PC-3 (cell line): ENCODE results near the gene TMEM184B. TPM values are rescaled to one million over a fixed set of nuclear protein-coding genes. Genes with fewer than 3 reads are reported as not detected.

ENCODE experiments used
- ATAC-seq: fragments of 200-7000 bp; cut with Tn5 transposase; 2 replicates; pipeline ENCODE4 v1.9.1; 2020; ENCODE audit warnings: mild to moderate bottlenecking, moderate library complexity
- BruUV-seq: library from RNA; stranded (reverse); fragments of 400-500 nt; replicated peaks from 2 replicates; lab custom pipeline; 2021; lab: Mats Ljungman, UMichigan
- CTCF ChIA-PET: fragments of 300-600 bp; sonication (Branson Sonifier 250); formaldehyde crosslinking; loops from one replicate; lab custom pipeline; 2022; ENCODE audit warnings: antibody characterized with exemption; lab: Charles Lee
- POLR2A ChIA-PET: fragments of 300-600 bp; sonication (Branson Sonifier 250); formaldehyde crosslinking; loops from one replicate; lab custom pipeline; 2022; ENCODE audit warnings: antibody characterized with exemption; ENCODE audit not compliant: unreplicated experiment; lab: Charles Lee
- DNase-seq: peaks from one replicate; pipeline ENCODE4 v3.0.0-alpha.2; 2015
- H2AFZ ChIP-seq: fragments of 300-600 bp; sonication (generic); 2 replicates; pipeline ENCODE4 v1.6.0; 2016; ENCODE audit warnings: antibody characterized with exemption, low read length
- H3F3A ChIP-seq: fragments of 300-600 bp; sonication (generic); one replicate; pipeline ENCODE4 v1.6.0; 2017; ENCODE audit warnings: antibody characterized with exemption, low read length, control low read depth, mild to moderate bottlenecking; ENCODE audit not compliant: unreplicated experiment
- H3K27ac ChIP-seq: fragments of 300-600 bp; sonication (generic); 2 replicates; pipeline ENCODE4 v1.5.1; 2016; ENCODE audit warnings: mild to moderate bottlenecking, low read length
- H3K27me3 ChIP-seq: fragments of 300-600 bp; sonication (generic); 2 replicates; pipeline ENCODE4 v1.6.1; 2016; ENCODE audit warnings: low read length, mixed read lengths
- H3K36me3 ChIP-seq: fragments of 300-600 bp; sonication (generic); 2 replicates; pipeline ENCODE4 v1.6.1; 2016; ENCODE audit warnings: low read depth, mixed run types, low read length, mixed read lengths
- H3K4me1 ChIP-seq: fragments of 300-600 bp; sonication (generic); 2 replicates; pipeline ENCODE4 v1.5.1; 2016; ENCODE audit warnings: low read length; ENCODE audit not compliant: insufficient read depth
- H3K4me2 ChIP-seq: fragments of 300-600 bp; sonication (generic); 2 replicates; pipeline ENCODE4 v1.6.0; 2016; ENCODE audit warnings: low read length
- H3K4me3 ChIP-seq: fragments of 300-600 bp; sonication (generic); 2 replicates; pipeline ENCODE4 v1.5.1; 2016; ENCODE audit warnings: mild to moderate bottlenecking, low read length, mixed read lengths
- H3K79me2 ChIP-seq: fragments of 300-600 bp; sonication (generic); 2 replicates; pipeline ENCODE4 v1.6.1; 2017; ENCODE audit warnings: low read length, mixed read lengths
- H3K9ac ChIP-seq: fragments of 300-600 bp; sonication (generic); 2 replicates; pipeline ENCODE4 v1.6.0; 2016; ENCODE audit warnings: mild to moderate bottlenecking, low read length
- H3K9me2 ChIP-seq: fragments of 300-600 bp; sonication (generic); replicated peaks from 2 replicates; pipeline ENCODE4 v1.6.1; 2016; ENCODE audit warnings: mixed run types, low read length, mixed read lengths
- H3K9me3 ChIP-seq: fragments of 300-600 bp; sonication (generic); 2 replicates; pipeline ENCODE4 v1.6.1; 2016; ENCODE audit warnings: low read length, mixed read lengths
- H4K20me1 ChIP-seq: fragments of 300-600 bp; sonication (generic); 2 replicates; pipeline ENCODE4 v1.6.1; 2016; ENCODE audit warnings: low read length, mixed read lengths
- CTCF ChIP-seq: fragments of 300-600 bp; sonication (generic); conservative IDR thresholded peaks from 2 replicates; pipeline ENCODE4 v1.5.1; 2017; ENCODE audit warnings: antibody characterized with exemption, low read depth, mild to moderate bottlenecking, low read length
- EZH2 ChIP-seq: fragments of 300-600 bp; sonication (generic); IDR thresholded peaks from one replicate; pipeline ENCODE4 v1.6.1; 2017; ENCODE audit warnings: antibody characterized with exemption, mild to moderate bottlenecking, low read length; ENCODE audit not compliant: unreplicated experiment
- EZH2phosphoT487 ChIP-seq: fragments of 300-600 bp; sonication (generic); IDR thresholded peaks from 2 replicates; pipeline ENCODE4 v1.6.1; 2018; ENCODE audit warnings: mild to moderate bottlenecking, antibody characterized with exemption, low read length, borderline replicate concordance
- intact Hi-C: fragments of 100-400 bp; cut with micrococcal nuclease; formaldehyde crosslinking; loops from 2 replicates; pipeline ENCODE4 v1.9.0; 2023
- total RNA-seq: library from RNA; depleted of rRNA; stranded (reverse); fragments of >200 nt; gene quantifications from 2 replicates; pipeline ENCODE4 v1.2.3, GENCODE V29; 2014

The TMEM184B gene
- total RNA-seq, 1 experiment from 2014 or later = 37.5 TPM

GRCh38 chr22:38302906-38303305 is 30.1 kb upstream of the TMEM184B start:
- H2AFZ ChIP-seq = no peak overlapping the region
- TF ChIP-seq EZH2 (no peak), CTCF (no peak), EZH2phosphoT487 (no peak)
- H3K9me3 ChIP-seq = no peaks in the 10 kb centered on the region
- H3K27me3 ChIP-seq = no peaks in the 10 kb centered on the region
- BruUV-seq = no TSS peak
- H3F3A ChIP-seq = peaks cover 3% of the 10 kb centered on the region
- H3K4me3 ChIP-seq = no peak overlapping the region
- no peak for ATAC-seq
- no peak overlapping the region for H3K27ac ChIP-seq
- H3K9ac ChIP-seq = no peak overlapping the region
- no peak overlapping the region for H3K4me2 ChIP-seq
- no peaks in the 10 kb centered on the region for H3K9me2 ChIP-seq
- ChIA-PET POLR2A (no interaction called here), CTCF (no interaction called here)
- peaks cover 53% of the 10 kb centered on the region for H3K36me3 ChIP-seq
- intact Hi-C loops = no loop called here
- DNase-seq = no peak
- H4K20me1 ChIP-seq = peaks cover 23% of the 10 kb centered on the region; the same call in 1 of the 2 replicates
- H3K4me1 ChIP-seq = peaks cover 43% of the 10 kb centered on the region
- peaks cover 59% of the 10 kb centered on the region for H3K79me2 ChIP-seq

GRCh38 chr22:38300946-38301345 is 28.1 kb upstream of the TMEM184B start:
- Histone ChIP-seq H3F3A (peaks cover 3% of the 10 kb centered on the region), H3K27ac (peak overlapping the region; percentile 99), H3K4me1 (peaks cover 43% of the 10 kb centered on the region), H3K79me2 (peaks cover 52% of the 10 kb centered on the region), H2AFZ (no peak overlapping the region), H3K4me3 (no peak overlapping the region), H3K9me2 (no peaks in the 10 kb centered on the region), H3K4me2 (no peak overlapping the region), H4K20me1 (peaks cover 21% of the 10 kb centered on the region; the same call in 1 of the 2 replicates), H3K27me3 (no peaks in the 10 kb centered on the region), H3K36me3 (peaks cover 70% of the 10 kb centered on the region), H3K9ac (no peak overlapping the region), H3K9me3 (no peaks in the 10 kb centered on the region)
- CTCF ChIA-PET = no interaction called here
- no peak for DNase-seq
- BruUV-seq = no TSS peak
- no peak for ATAC-seq
- intact Hi-C loops = no loop called here
- POLR2A ChIA-PET = interaction anchor here (0.5 kb wide), 1 partner anchor 84 kb away, joined by 5 read pairs; no protein-coding TSS in a partner anchor
- TF ChIP-seq CTCF (no peak), EZH2phosphoT487 (no peak), EZH2 (no peak)

- H2AFZ ChIP-seq = no peak overlapping the region
- H3K4me2 ChIP-seq = peak overlapping the region; percentile 56; the same call in 1 of the 2 replicates
- no TSS peak for BruUV-seq
- H4K20me1 ChIP-seq = peaks cover 15% of the 10 kb centered on the region; the same call in 1 of the 2 replicates
- ATAC-seq (no peak), DNase-seq (no peak)
- intact Hi-C loops = no loop called here
- no peak for TF ChIP-seq EZH2
- TF ChIP-seq EZH2phosphoT487 = no peak
- TF ChIP-seq CTCF = no peak
- H3K9me2 ChIP-seq = no peaks in the 10 kb centered on the region
- H3K79me2 ChIP-seq = peaks cover 46% of the 10 kb centered on the region
- H3K27ac ChIP-seq = peak overlapping the region; percentile 99
- POLR2A ChIA-PET = interaction anchor here (0.5 kb wide), 1 partner anchor 83 kb away, joined by 5 read pairs; no protein-coding TSS in a partner anchor
- peaks cover 37% of the 10 kb centered on the region for H3K4me1 ChIP-seq
- CTCF ChIA-PET = no interaction called here
- peaks cover 72% of the 10 kb centered on the region for H3K36me3 ChIP-seq
- H3K27me3 ChIP-seq = no peaks in the 10 kb centered on the region
- peak overlapping the region; percentile 84; the same call in 1 of the 2 replicates for H3K9ac ChIP-seq
- no peaks in the 10 kb centered on the region for H3K9me3 ChIP-seq
- peaks cover 3% of the 10 kb centered on the region for H3F3A ChIP-seq
- no peak overlapping the region for H3K4me3 ChIP-seq
These were observed 27.6 kb upstream of the TMEM184B start for GRCh38 chr22:38300197-38300945.
